H1 (cell line): Measurements from ENCODE around the gene RARA. TPM values are rescaled to one million over a fixed set of nuclear protein-coding genes. Genes with fewer than 3 reads are reported as not detected.

ENCODE experiments used
- CTCF ChIA-PET: fragments of 300-600 bp; sonication (Branson Sonifier 250); formaldehyde crosslinking; loops from one replicate; lab custom pipeline; 2021; ENCODE audit not compliant: partially characterized antibody; lab: Charles Lee
- POLR2A ChIA-PET: fragments of 300-600 bp; sonication (Branson Sonifier 250); formaldehyde crosslinking; loops from one replicate; lab custom pipeline; 2021; ENCODE audit warnings: inconsistent platforms; ENCODE audit not compliant: partially characterized antibody; lab: Charles Lee
- DNase-seq, 2 experiments: peaks; one replicate each; pipeline versions ENCODE4 v3.0.0 to v3.0.0-alpha.2; 2010 to 2022; ENCODE audit warnings: low spot score in 2 of 2, low read depth in 1 of 2, mixed read lengths in 1 of 2
- FAIRE-seq: peaks from 2 replicates; lab custom pipeline; 2011; peaks lifted over from hg19 to GRCh38; lab: Jason Lieb, UNC
- H2AFZ ChIP-seq: 2 replicates; pipeline ENCODE4 v1.8.1; 2012; ENCODE audit warnings: low read length, inconsistent platforms
- H2AK5ac ChIP-seq: 2 replicates; pipeline ENCODE4 v1.6.1; 2013; ENCODE audit warnings: low read depth, low read length
- H2BK120ac ChIP-seq: replicated peaks from 2 replicates; pipeline ENCODE3; 2013; ENCODE audit warnings: low read depth, low read length, inconsistent platforms
- H2BK12ac ChIP-seq: 2 replicates; pipeline ENCODE4 v1.6.1; 2013; ENCODE audit warnings: low read depth, low read length
- H2BK15ac ChIP-seq: 2 replicates; pipeline ENCODE4 v1.6.1; 2013; ENCODE audit warnings: low read length
- H2BK20ac ChIP-seq: 2 replicates; pipeline ENCODE4 v1.6.1; 2013; ENCODE audit warnings: low read length
- H2BK5ac ChIP-seq: 2 replicates; pipeline ENCODE4 v1.6.1; 2013; ENCODE audit warnings: low read depth, low read length
- H3K14ac ChIP-seq: 2 replicates; pipeline ENCODE4 v1.6.1; 2013; ENCODE audit warnings: inconsistent platforms; ENCODE audit not compliant: insufficient read length
- H3K18ac ChIP-seq: 2 replicates; pipeline ENCODE4 v1.6.1; 2013; ENCODE audit warnings: low read length; ENCODE audit errors: extremely low read depth
- H3K23ac ChIP-seq: 2 replicates; pipeline ENCODE4 v1.6.1; 2013; ENCODE audit warnings: inconsistent platforms; ENCODE audit not compliant: insufficient read length
- H3K23me2 ChIP-seq: 2 replicates; pipeline ENCODE4 v1.6.1; 2013; ENCODE audit warnings: low read depth, low read length
- H3K27ac ChIP-seq: 2 replicates; pipeline ENCODE4 v1.6.1; 2011; ENCODE audit warnings: low read depth, low read length, inconsistent platforms
- H3K27me3 ChIP-seq, 4 experiments: replicated peaks in 1 of 4; 1 replicate in 1 of 4; 2 replicates in 3 of 4; pipeline versions ENCODE4 v1.6.1 to v1.8.1; 2011 to 2013; ENCODE audit warnings: low read length in 3 of 4, mild to moderate bottlenecking in 3 of 4, inconsistent platforms in 2 of 4, mixed read lengths in 2 of 4, moderate library complexity in 1 of 4; ENCODE audit not compliant: control insufficient read depth in 3 of 4, insufficient read depth in 3 of 4; ENCODE audit errors: extremely low read depth in 1 of 4
- H3K36me3 ChIP-seq, 4 experiments: 2 replicates each; pipeline versions ENCODE4 v1.6.1 to v1.8.1; 2011 to 2013; ENCODE audit warnings: mild to moderate bottlenecking in 4 of 4, low read length in 3 of 4, moderate library complexity in 2 of 4, control low read depth in 1 of 4, inconsistent platforms in 1 of 4; ENCODE audit not compliant: insufficient read depth in 4 of 4, control insufficient read depth in 2 of 4
- H3K4ac ChIP-seq: replicated peaks from 2 replicates; pipeline ENCODE3; 2013; ENCODE audit warnings: low read length, low read depth, mixed read lengths, inconsistent platforms; ENCODE audit not compliant: insufficient read length
- H3K4me1 ChIP-seq, 4 experiments: replicated peaks in 1 of 4; 1 replicate in 1 of 4; 2 replicates in 3 of 4; pipeline versions ENCODE4 v1.6.1 to v1.8.1; 2011 to 2013; ENCODE audit warnings: low read length in 3 of 4, inconsistent platforms in 2 of 4, mixed read lengths in 1 of 4; ENCODE audit not compliant: insufficient read depth in 4 of 4, control insufficient read depth in 3 of 4
- H3K4me2 ChIP-seq, 2 experiments: 2 replicates each; pipeline versions ENCODE4 v1.6.1 to v1.8.1; 2011 to 2013; ENCODE audit warnings: low read depth in 2 of 2, low read length in 2 of 2, control low read depth in 1 of 2, inconsistent platforms in 1 of 2, mild to moderate bottlenecking in 1 of 2; ENCODE audit not compliant: insufficient read depth in 1 of 2
- H3K4me3 ChIP-seq, 4 experiments: fragments of 200-600, 300-600 bp in 1 of 4; sonication (generic), shearing (Covaris generic), sonication (Bioruptor Twin) in 1 of 4; 2 replicates each; pipeline versions ENCODE4 v1.5.1 to v1.8.1; 2011 to 2016; ENCODE audit warnings: low read length in 4 of 4, low read depth in 3 of 4, control low read depth in 2 of 4, inconsistent platforms in 2 of 4, mild to moderate bottlenecking in 2 of 4, mixed read lengths in 1 of 4, moderate library complexity in 1 of 4; ENCODE audit not compliant: insufficient read depth in 2 of 4; ENCODE audit errors: extremely low read depth in 1 of 4
- H3K56ac ChIP-seq: replicated peaks from 2 replicates; pipeline ENCODE3; 2013; ENCODE audit warnings: low read depth, mild to moderate bottlenecking, mixed read lengths, low read length, inconsistent platforms; ENCODE audit not compliant: insufficient read length
- H3K79me1 ChIP-seq: 2 replicates; pipeline ENCODE4 v1.6.1; 2013; ENCODE audit warnings: low read depth, low read length, control low read depth
- H3K79me2 ChIP-seq, 2 experiments: 2 replicates each; pipeline versions ENCODE4 v1.6.1 to v1.8.1; 2012 to 2013; ENCODE audit warnings: low read length in 2 of 2, mild to moderate bottlenecking in 2 of 2, inconsistent platforms in 1 of 2; ENCODE audit not compliant: insufficient read depth in 2 of 2, control insufficient read depth in 1 of 2
- H3K9ac ChIP-seq, 4 experiments: replicated peaks in 1 of 4; 1 replicate in 1 of 4; 2 replicates in 3 of 4; pipeline versions ENCODE4 v1.6.1 to v1.8.1; 2011 to 2013; ENCODE audit warnings: low read depth in 3 of 4, low read length in 3 of 4, control low read depth in 2 of 4, mild to moderate bottlenecking in 2 of 4, moderate library complexity in 2 of 4, inconsistent platforms in 1 of 4; ENCODE audit errors: extremely low read depth in 1 of 4
- H3K9me3 ChIP-seq, 2 experiments: 2 replicates each; pipeline versions ENCODE4 v1.6.1 to v1.8.1; 2012 to 2013; ENCODE audit warnings: mild to moderate bottlenecking in 2 of 2, moderate library complexity in 2 of 2, control low read depth in 1 of 2, inconsistent platforms in 1 of 2, low read depth in 1 of 2, low read length in 1 of 2, mixed read lengths in 1 of 2; ENCODE audit not compliant: insufficient read depth in 2 of 2
- H4K20me1 ChIP-seq, 2 experiments: replicated peaks in 1 of 2; 2 replicates each; pipeline versions ENCODE3 to v1.8.1; 2011 to 2013; ENCODE audit warnings: inconsistent platforms in 2 of 2, low read length in 2 of 2, mild to moderate bottlenecking in 1 of 2; ENCODE audit not compliant: insufficient read depth in 2 of 2, control insufficient read depth in 1 of 2
- H4K5ac ChIP-seq: 2 replicates; pipeline ENCODE4 v1.6.1; 2013; ENCODE audit warnings: low read length, low read depth, mixed read lengths, inconsistent platforms; ENCODE audit not compliant: insufficient read length
- H4K8ac ChIP-seq: 2 replicates; pipeline ENCODE4 v1.8.0; 2013; ENCODE audit warnings: mild to moderate bottlenecking, moderate library complexity, low read length, inconsistent platforms; ENCODE audit not compliant: insufficient read depth; ENCODE audit errors: extremely low read depth
- H4K91ac ChIP-seq: replicated peaks from 2 replicates; pipeline ENCODE3; 2013; ENCODE audit warnings: low read length, mixed read lengths, inconsistent platforms; ENCODE audit not compliant: insufficient read length
- CEBPB ChIP-seq: IDR thresholded peaks from 2 replicates; pipeline ENCODE4 v1.6.1; 2012; ENCODE audit warnings: low read depth, low read length
- KDM4A ChIP-seq: IDR thresholded peaks from one replicate; pipeline ENCODE4 v1.7.1; 2012; ENCODE audit warnings: low read depth, mild to moderate bottlenecking, moderate library complexity, low read length, inconsistent platforms; ENCODE audit not compliant: severe bottlenecking
- SIX5 ChIP-seq: IDR thresholded peaks from 2 replicates; pipeline ENCODE4 v1.6.1; 2011; ENCODE audit warnings: mild to moderate bottlenecking, low read depth, low read length
- SP4 ChIP-seq: IDR thresholded peaks from 2 replicates; pipeline ENCODE4 v1.6.1; 2012; ENCODE audit warnings: low read length, inconsistent platforms
- SRF ChIP-seq: IDR thresholded peaks from 2 replicates; pipeline ENCODE4 v1.6.1; 2011; ENCODE audit warnings: mild to moderate bottlenecking, low read depth, low read length, moderate library complexity
- WGBS, 2 experiments: shearing (Covaris generic) in 1 of 2; methylation state at CpG; one replicate each; pipeline versions ENCODE4 v1.1.6 to v1.1.7; 2013 to 2015; ENCODE audit warnings: low lambda C conversion rate in 2 of 2, mixed read lengths in 2 of 2, inconsistent platforms in 1 of 2, low coverage in 1 of 2, missing lambda C conversion rate in 1 of 2; ENCODE audit not compliant: insufficient replicate concordance in 2 of 2, insufficient coverage in 1 of 2, insufficient read length in 1 of 2; ENCODE audit errors: extremely low coverage in 1 of 2, missing lambda C conversion rate in 1 of 2; 5-methylcytosine and 5-hydroxymethylcytosine counted together
- polyA plus RNA-seq, 7 experiments: library from polyadenylated mRNA; depleted of rRNA in 3 of 7; stranded (reverse) in 5 of 7; unstranded in 2 of 7; fragments of >200 nt in 5 of 7; fragments of 200-250 nt in 2 of 7; gene quantifications; 1 replicate in 5 of 7; 2 replicates in 1 of 7; 4 replicates in 1 of 7; pipeline versions ENCODE4 v1.2.1 to v1.2.3, GENCODE V29; 2011 to 2013; ENCODE audit warnings: missing spikeins in 2 of 7, mixed read lengths in 2 of 7
- total RNA-seq: library from RNA; stranded (reverse); fragmentation: NEBNext Ultra II Directional; extraction: Animal tissue kit (Norgen Biotek cat#: 25700); gene quantifications from 2 replicates; pipeline ENCODE4 v1.2.1, GENCODE V29; 2021

The RARA gene
- total and polyA plus RNA-seq, 2 of the 8 experiments (the other 6 are each of a cell fraction or from before 2014, with no cell fraction given): 4.4 to 16.5 TPM

DNA sequence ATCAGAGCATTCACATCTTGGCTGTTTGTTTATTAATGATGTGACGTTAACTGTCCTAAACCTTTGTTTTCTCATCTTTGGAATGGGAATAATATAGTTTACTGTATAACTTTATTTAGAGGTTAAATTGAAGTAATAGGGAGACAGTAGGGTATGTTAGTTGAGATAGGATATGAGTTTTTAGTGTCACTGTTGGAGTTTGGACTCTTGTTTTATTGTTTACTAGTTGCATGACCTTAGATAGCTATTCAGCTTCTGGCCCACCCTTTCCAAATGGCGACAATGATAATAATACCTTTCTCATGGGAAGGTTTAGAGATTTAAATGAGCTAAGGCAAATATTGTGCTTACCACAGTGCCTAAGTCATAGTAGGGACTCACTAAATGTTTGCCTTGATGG, 49.5 kb upstream of the RARA start:
- ChIA-PET CTCF (interaction anchor here (1.2 kb wide), 2 partner anchors 47 to 57 kb away, joined by 3 to 4 read pairs; no protein-coding TSS in a partner anchor), POLR2A (interaction anchor here (3.1 kb wide), 1 partner anchor 13 kb away, joined by 11 read pairs; no protein-coding TSS in a partner anchor)
- H3K14ac ChIP-seq: no peak overlapping the region
- no peak overlapping the region for H3K18ac ChIP-seq
- no peak overlapping the region for H2BK5ac ChIP-seq
- H3K23me2 ChIP-seq: no peaks in the 10 kb centered on the region
- no peak overlapping the region for H3K4ac ChIP-seq
- no peak overlapping the region for H3K27ac ChIP-seq
- H3K4me2 ChIP-seq: no peak overlapping the region
- H3K23ac ChIP-seq: no peak overlapping the region
- no peaks in the 10 kb centered on the region for H3K4me1 ChIP-seq
- no peak overlapping the region for H2BK20ac ChIP-seq
- TF ChIP-seq CEBPB: no peak
- TF ChIP-seq SP4: no peak
- no peak for TF ChIP-seq SRF
- TF ChIP-seq KDM4A: no peak
- TF ChIP-seq SIX5: no peak
- no peaks in the 10 kb centered on the region for H3K27me3 ChIP-seq
- H3K4me3 ChIP-seq: no peak overlapping the region
- no peak overlapping the region for H2BK120ac ChIP-seq
- FAIRE-seq (no peak), DNase-seq (no peak)
- H2BK12ac ChIP-seq: no peak overlapping the region
- no peak overlapping the region for H4K91ac ChIP-seq
- no peak overlapping the region for H4K5ac ChIP-seq
- WGBS, 2 experiments: 87% methylated on average over 2 of the region's 2 CpGs; no CpG with 5 or more reads in 1 of the 2 experiments
- no peaks in the 10 kb centered on the region for H3K9me3 ChIP-seq
- H3K79me1 ChIP-seq: no peaks in the 10 kb centered on the region
- H2AK5ac ChIP-seq: no peak overlapping the region
- no peaks in the 10 kb centered on the region for H3K79me2 ChIP-seq
- H2BK15ac ChIP-seq: no peak overlapping the region
- no peak overlapping the region for H2AFZ ChIP-seq
- H4K20me1 ChIP-seq: peaks cover 0 to 3% of the 10 kb centered on the region in 2 experiments
- no peak overlapping the region for H3K9ac ChIP-seq
- H3K56ac ChIP-seq: no peak overlapping the region
- H4K8ac ChIP-seq: no peak overlapping the region
- H3K36me3 ChIP-seq: peaks cover 5 to 31% (median 11%) of the 10 kb centered on the region in 4 experiments; a peak in 5 of 8 replicates
